LoVo (cell line): ENCODE measurements around the gene HPN.
"Not testable (repeated sequence)": the region's sequence is repeated elsewhere in the genome, so short reads cannot be mapped to it uniquely, and the experiment has no call there.

ENCODE experiments used
- DNase-seq: peaks from one replicate; pipeline ENCODE4 v3.0.0-alpha.2; 2016; ENCODE audit warnings: low spot score

HPN gene

DNA sequence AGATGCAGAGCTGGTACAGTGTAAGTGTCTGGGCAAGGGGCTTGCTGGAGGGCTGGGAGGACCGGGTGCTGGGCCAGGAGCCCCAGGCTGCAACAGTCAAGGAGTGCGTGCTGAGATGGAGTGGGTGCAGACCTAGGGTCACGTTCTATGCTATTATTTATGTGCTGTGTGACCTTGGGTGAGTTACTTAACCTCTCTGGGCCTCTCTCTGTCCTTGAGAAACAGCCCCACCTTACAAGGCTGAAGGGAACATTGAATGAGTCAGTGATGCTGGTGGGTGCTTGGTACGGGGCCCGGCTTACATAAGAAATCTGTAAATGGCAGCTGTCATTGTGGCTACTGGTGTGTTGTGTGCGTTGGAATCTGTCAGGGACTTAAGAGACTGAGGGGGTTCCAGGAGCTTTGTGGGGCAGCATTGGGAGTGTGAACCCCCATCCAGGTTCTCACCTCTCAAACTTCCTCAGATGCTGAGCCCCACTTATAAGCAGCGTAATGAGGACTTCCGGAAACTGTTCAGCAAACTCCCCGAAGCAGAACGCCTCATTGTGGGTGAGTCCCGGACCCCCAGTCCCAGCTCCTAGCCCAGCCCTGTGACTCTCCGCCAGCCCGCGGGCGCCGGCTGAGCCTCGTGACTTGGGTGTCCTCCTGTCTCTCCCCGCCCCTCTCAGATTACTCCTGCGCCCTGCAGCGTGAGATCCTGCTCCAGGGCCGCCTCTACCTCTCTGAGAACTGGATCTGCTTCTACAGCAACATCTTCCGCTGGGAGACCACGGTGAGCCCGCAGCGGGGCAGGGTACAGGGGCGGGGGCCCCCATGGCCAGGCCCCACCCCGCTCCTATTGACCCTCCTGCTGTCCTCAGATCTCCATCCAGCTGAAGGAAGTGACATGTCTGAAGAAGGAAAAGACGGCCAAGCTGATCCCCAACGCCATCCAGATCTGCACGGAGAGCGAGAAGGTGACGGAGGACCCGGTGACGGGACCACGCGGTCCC lies 31.8 kb upstream of the HPN start:
- no peak for DNase-seq

- DNase-seq, result no peak
These were observed 30.3 kb upstream of the HPN start for GRCh38 chr19:35011091-35011689.

DNA sequence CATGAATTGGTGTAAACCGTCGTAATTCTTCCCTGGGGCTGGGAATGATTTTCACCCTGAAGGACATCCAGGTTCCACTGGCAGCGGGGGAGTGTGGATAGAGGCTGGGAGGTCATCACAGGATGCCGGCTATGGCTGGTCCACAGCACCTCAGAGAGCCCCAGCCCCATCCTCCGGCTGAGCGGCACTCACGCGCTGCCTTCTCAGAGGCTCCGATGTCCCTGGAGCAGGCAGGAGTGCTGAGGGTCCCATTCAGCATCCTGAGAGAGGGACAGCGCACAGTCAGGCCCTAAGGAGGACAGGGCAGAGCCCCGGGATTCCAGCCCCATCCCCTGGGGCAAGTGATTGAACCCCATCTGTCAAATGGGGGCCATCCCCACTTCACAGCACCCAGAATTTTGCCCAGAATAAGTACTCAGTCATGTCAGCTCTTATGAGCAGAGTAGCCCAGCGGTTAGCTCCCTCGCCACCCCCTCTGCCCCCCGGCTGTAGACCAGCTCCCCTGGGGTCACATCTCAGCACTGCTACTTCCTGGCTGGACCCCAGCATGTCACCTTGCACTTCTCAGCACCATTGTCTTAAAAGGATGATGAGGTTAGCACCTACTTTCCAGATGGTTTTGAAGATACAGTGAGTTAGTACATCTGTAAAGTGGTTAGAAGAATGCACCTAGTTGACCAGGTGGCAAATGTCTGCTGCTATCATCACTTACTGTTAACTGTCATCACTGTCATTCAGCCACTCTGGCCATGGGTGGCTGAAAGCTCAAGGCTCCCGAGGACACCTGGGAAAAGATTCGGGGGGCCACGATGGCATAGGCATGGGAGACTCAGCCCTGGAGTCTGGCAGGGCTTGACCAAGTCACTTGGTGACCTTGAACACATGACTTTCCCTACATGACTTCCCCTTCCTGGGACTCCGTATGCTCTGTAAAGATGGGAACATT lies 29.5 kb upstream of the HPN start:
- DNase-seq, result no peak

DNA sequence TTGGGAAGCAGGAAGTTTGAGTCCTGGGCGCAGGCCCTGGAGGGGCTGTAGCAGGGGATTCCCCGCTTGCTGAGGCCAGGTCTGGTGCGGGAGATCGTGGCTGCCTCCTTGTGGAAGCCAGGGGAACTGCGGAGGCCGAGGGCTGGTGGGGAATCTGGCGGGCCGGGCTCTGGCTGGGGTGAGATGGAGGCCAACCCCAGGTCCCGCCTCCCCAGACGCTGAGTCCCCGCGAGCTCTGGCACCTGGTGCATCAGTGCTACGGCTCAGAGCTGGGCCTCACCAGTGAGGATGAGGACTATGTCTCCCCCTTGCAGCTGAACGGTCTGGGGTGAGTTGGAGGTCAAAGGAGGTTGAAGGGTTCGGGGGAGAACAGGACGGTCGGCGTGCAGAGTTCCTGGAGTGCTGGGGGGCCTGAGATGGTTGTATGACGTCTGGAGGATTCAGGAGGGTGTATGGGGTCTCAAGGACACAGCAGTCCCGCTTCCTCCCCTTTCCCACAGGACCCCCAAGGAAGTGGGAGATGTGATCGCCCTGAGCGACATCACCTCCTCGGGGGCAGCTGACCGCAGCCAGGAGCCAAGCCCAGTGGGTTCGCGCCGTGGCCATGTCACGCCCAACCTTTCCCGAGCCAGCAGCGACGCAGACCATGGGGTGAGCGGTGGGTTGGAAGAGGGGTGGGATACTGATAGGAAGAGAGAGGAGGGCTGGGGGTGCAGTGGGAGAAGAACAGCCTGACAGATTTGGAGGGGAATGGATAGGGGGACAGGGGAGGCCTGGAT lies 28.3 kb upstream of the HPN start:
- no peak for DNase-seq

DNA sequence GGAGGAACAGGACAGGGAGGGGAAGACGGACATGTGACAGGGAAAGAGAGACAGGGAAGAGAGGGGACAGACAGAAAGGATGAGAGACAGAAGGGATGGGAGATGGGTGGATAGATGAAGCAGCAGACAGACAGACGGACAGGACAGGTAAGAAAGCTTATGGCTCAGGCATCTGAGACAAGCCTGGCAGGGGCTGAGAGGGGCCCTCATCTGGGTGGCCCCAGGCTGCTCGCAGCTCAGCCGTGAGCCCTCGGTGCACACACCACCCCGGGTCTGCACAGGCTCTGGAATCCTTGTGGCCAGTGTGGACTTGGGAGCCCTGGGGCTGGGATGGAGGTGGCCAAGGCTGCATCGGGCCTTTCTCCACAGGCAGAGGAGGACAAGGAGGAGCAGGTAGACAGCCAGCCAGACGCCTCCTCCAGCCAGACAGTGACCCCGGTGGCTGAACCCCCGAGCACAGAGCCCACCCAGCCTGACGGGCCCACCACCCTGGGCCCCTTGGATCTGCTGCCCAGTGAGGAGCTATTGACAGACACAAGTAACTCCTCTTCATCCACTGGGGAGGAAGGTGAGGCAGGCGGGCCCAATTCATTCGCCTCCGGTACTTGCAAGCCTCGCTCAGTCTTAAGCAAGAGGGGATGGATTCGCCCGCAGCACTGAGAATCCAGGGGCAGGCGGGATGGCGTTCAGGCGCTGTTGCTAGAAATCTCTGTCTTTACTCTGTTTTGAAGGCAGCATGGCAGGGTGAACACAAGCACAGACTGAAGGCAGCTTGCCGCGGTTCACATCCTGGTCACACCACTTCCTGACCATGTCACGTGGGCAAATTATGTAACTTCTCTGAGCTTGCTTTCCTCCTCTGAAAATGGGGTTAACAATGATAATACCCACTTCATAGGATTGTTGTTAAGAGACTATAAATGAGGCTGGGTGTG lies 27.4 kb upstream of the HPN start:
- DNase-seq, result no peak

- not testable (repeated sequence) for DNase-seq
These were observed 26.7 kb upstream of the HPN start for GRCh38 chr19:35014774-35015173.

- DNase-seq, result no peak
These were observed 26.1 kb upstream of the HPN start for GRCh38 chr19:35015270-35015953.

GRCh38 chr19:35015954-35016351 lies 25.6 kb upstream of the HPN start:
- no peak for DNase-seq

- DNase-seq, result no peak
These were observed 24.0 kb upstream of the HPN start for GRCh38 chr19:35017507-35017906.

DNA sequence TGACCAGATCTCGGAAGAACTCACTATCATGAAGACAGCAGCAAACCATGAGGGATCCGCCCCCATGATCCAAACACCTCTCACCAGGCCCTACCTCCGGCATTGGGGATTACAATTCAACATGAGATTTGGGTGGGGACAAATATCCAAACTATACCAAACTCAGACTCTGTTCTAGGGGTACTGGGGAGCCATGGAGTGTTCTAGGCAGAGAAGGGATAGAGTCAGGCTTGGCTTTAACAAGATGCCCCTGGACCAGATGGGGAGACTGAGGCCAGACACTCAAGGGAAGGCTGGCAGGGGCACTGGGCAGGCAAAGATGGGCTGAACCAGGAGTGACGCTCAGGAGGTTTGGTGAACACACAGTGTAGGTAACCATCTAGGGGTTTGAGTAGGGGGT lies 23.1 kb upstream of the HPN start:
- DNase-seq, result no peak

GRCh38 chr19:35019144-35019543 lies 22.4 kb upstream of the HPN start:
- DNase-seq, result no peak

DNA sequence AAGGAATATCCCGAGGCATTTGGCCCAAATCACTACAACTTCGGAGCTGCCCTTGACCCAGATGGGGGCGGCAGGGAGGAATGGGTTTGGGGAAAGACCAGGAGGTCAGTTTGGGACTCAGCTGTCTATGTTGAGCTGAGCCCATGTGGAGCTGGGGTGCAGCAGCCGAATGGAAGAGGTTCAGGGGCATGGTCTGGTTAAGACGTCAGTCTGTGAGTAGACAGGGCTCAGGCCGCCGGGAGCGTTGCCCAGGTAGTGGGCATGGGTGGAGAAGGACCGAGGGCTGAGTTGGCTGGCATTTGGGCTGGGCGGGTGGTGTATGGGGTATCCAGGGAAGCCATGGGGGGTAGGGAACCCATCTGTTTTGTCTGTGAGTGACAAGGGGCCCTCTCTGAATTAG lies 20.5 kb upstream of the HPN start:
- no peak for DNase-seq

- DNase-seq, result no peak
These were observed 19.9 kb upstream of the HPN start for GRCh38 chr19:35021596-35021995.

DNA sequence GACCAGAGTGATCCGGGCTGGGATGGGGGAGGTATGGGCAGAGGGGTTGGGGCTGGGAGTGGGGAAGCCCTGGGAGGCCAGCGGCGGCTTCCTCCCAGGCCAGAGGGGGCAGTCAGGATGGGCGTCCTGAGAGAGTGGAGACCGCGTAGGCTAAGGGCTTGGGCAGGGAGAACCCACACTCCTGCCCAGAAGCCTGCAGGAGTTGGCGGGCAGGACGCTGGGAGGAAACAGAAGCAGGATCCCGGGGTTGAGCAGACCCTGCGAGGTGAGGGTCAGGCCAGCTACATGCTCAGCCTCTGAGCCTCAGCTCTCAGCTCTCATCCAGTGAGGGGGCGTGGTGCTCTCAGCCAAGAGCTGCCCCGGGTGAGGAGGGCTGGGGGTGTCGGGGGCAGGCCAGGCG lies 19.1 kb upstream of the HPN start:
- DNase-seq, result no peak

DNA sequence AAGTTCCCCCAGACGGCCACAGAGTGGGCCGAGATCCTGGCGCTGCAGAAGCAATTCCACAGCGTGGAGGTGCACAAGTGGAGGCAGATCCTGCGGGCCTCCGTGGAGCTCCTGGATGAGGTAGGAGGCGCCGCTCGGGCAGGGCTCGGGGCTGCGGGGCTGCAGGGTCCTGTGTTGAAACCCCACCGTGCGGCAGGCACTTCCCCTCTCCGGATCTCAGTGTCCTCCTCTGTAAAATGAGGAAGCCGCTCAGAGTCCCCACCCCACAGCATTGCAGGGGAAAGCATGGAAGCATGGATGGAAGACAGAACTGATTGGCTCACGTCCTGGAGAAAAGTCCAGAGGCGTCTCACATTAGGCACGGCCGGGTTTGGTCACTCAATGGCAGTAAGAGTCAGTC lies 18.1 kb upstream of the HPN start:
- DNase-seq, result no peak

GRCh38 chr19:35024095-35024494 lies 17.4 kb upstream of the HPN start:
- no peak for DNase-seq

GRCh38 chr19:35025969-35026368 lies 15.6 kb upstream of the HPN start:
- no peak for DNase-seq

DNA sequence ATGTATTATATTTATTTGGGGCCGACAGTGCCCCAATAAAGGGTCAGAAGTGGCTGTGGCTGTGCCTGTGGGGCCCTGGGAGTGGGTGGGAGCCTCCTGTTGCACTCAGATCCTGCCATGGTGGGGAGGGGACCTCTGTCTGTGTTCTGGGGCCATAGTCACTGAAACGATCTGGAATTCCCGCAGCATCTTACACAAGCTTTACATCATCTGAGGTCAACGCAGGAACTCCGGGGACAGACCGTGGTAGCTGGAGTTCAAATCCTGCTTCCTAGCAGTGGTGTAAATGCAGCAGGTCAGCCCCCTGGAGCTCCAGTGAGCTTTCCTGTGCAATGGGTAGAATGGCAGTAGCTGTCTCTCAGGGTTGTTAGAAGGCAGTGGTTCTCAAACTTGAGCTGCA lies 15.1 kb upstream of the HPN start:
- DNase-seq, result no peak

DNA sequence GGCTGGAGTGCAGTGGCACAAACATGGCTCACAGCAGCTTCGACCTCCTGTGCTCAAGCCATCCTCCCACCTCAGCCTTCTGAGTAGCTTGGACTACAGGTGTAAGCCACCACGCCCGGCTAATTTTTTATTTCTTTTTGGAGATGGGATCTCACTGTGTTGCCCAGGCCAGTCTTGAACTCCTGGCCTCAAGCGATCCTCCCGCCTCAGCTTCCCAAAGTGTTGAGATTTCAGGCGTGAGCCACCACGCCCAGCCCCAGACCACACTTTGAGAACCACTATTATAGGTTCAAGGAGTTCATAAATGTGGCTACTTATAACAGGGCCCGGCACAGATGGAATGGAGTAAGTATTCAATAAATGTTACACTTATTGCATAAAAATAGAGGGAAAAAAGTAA lies 14.5 kb upstream of the HPN start:
- DNase-seq, result no peak
